GM19324 (cell line): ENCODE data around the gene AFF3.
"Not testable (repeated sequence)": the region's sequence is repeated elsewhere in the genome, so short reads cannot be mapped to it uniquely, and the experiment has no call there.

Experiments used
- ATAC-seq: cut with Tn5 transposase; IDR thresholded peaks from one replicate; pipeline ENCODE4 v1.9.1; 2021; ENCODE audit warnings: mild to moderate bottlenecking, moderate library complexity; ENCODE audit not compliant: unreplicated experiment, low FRiP score

Gene AFF3

DNA sequence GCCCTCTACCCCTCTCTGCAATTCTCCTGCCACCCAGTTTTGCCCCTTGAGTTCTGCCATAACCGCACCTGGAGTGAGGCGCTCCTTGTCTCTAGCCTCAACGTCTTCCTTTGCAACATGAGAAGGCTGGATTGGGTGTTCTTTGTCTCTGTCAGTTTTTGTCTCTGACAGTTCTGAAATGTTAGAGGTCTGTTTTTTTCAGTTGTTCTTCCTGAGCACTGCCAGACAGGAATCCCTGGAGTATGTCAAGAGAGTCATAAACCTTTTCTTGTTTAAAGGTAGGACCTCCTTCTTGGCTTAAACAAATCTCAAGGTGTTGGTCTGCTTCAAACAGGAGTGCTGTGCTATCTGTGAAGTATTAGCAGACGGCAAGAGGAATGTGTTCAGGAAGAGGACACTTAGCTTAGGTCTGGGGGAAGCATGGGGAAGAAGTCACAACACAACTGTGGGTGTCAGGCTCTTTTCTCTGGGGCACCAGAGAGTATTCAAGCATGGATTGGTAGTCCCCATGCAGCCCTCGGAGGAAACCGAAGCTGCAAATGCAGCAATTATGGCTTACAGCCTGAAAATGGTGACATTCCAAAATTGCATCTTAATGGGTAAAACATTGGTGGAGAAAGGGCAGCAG, 32.3 kb downstream of the AFF3 start:
- no peak for ATAC-seq

DNA sequence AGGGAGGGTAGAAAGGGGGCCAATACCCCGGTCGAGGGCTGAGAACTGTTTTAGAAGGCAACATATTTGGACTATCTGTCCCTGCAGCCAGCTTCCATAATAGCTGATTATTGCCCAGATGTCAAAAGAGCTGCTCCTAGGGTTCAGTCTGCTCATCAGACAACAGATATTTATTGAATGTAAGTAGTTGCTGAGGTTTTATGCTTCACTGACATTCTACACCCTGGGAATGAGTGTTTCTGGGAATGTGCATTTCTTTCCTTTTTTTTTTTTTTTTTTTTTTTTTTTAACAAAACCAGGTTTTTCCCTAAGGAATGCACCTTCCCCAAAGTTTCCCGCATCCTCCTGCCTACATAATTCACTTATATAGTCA, 33.8 kb downstream of the AFF3 start:
- not testable (repeated sequence) for ATAC-seq

DNA sequence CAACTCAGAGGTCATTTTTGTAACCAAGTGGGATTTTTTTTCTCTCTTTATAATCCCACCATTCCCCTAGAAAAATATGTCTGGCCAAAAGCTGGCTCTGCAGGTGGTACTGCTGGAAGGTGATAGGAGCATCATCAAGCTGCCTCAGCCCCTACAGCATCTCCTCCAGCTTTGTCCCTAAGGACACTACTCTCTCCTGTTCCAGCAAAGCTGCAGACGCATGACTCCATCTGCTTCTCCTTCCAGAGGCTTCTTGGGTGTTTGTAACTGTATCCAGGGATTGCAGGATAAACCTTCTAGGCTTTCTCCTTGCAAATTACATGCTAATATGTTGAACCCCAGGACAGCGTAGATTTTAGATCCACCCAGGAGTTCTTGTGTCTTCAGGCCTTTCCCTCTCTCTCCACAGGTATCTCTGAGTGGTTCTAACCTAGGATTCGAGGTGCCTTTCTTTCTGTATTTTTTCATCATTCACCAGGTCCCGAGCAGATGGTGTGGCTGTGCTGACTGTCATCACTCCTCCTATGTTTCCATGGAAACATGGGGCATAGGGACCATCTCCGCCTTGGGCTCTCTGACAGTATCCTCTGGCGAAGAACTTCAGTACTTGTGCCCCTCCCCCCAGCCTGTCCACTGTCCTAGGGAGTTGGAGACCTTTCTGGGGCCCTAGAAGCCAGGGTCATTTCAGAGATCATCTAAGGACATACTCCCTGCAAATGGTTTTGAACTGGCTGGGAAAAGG, 34.3 kb downstream of the AFF3 start:
- ATAC-seq, result no peak

DNA sequence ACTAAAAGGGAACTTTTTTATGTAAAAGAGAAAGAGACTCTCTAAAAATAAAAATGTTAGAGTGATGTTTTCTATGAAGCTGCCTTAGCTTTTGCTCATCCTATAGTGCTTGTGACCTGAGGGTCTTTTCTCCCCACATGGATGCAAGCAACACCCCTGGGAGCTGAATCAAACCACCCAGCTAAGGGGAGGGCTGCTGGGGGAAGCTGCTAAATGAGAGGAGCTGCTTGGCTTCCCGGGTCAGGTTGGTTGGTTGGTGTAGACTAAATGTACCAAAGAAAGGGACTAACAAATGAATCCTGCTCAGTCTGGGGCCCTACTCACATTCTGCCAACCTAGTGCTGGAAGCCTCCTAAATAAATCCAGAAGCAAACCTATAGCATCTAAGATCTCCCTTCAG, 35.0 kb downstream of the AFF3 start:
- no peak for ATAC-seq

DNA sequence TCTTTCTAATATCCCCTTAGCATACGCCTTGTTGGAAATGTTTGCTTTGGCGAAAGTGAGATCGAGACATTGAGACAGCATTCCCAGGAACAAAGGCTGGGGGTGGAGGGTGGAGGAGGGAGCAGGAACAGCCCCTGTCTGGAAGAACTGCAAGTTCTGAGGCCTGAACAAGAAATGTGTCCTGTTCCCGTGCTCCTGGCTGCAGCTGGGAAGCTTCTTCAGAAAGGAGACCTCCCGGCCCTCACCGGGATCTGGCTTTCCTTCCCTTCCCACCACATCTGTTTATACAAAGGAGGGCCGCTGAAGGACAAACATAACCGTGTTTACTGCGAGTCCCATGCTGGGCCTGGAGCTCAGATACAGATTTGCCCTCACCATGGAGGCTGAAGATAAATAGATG, 35.9 kb downstream of the AFF3 start:
- ATAC-seq, result no peak

DNA sequence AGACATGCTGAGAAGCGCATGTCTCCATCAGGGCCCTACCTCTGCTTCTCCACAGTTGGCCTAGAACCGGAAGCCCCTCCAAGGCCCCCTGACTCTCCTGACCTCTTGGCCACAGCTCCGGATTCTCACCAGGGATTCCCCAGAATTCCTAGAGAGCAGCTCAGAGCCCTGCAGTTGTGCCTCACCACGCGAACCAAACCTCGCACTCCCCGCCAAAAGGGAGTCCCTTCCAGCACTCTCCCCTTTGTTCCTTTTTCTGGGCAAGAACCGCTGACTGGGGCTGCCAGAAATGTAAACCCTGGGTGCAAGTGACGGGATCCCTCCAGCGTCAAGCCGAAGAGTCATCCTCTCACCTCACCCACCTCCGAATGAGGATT, 36.7 kb downstream of the AFF3 start:
- no peak for ATAC-seq

DNA sequence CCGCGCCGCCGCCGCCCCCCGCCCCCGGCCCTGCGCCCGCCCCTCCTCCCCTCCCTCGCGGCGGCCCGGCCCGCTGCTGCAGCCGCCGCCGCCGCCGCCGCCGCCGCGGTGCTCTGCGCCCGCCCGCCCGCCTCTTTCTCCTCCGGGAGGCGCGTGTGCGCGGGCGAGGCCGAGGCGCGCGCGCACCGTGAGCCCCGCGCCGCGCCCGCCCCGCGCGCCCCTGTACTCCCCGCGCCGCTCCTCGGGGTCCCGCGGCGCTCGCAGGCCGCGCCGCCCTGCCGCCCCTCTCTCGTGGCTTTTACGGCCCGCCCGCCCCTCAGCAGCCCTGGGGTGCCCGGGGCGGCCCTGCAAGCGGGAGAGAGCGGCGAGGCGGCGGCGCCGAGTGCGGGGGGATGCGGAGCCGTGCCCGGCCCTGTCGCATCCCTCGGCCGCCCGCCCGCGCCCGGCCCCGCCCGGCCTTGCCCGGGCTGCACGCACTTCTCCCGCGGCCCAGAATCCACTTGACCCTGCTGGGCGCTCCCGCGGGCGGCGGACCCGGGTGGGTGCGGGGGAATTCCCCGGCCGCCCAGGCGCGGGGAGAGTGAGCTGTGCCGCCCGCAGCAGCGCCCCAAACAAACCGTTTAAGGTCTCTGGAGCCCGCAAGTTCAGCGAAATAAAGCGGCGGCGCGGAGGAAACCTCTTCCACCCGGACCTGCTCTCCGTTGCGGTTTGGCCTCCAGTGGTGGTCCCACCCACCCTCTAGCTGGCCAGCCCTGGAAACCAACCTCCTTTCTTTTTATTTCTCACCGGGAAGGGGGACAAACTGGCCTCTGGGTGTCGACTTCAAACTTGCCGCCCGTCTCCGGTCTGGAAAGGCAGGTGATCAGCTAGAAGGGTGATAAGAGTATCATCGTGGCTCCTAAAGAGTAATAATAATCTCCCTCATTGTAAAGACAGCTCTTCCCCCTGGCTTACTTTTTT, 37.4 kb downstream of the AFF3 start:
- no peak for ATAC-seq

DNA sequence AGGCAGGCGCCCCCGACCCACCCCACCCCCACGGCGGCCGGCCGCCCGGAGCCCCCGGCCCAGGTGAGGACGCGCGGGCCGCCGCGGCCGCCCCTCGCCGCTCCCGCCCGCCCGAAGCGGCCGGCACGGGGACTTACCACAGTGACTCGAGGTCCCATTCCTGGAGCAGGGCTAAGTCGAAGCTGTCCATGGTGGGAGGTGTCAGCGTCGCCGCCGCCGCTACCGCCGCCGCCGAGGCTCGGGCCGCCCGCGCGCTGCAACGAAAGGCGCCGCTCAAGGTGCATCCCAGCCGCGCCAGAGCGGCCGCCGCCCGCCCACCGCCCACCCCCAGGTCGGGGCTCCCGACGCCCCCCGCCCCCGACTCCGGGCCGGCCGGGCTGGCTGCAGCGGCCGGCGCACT, 38.1 kb downstream of the AFF3 start:
- not testable (repeated sequence) for ATAC-seq

DNA sequence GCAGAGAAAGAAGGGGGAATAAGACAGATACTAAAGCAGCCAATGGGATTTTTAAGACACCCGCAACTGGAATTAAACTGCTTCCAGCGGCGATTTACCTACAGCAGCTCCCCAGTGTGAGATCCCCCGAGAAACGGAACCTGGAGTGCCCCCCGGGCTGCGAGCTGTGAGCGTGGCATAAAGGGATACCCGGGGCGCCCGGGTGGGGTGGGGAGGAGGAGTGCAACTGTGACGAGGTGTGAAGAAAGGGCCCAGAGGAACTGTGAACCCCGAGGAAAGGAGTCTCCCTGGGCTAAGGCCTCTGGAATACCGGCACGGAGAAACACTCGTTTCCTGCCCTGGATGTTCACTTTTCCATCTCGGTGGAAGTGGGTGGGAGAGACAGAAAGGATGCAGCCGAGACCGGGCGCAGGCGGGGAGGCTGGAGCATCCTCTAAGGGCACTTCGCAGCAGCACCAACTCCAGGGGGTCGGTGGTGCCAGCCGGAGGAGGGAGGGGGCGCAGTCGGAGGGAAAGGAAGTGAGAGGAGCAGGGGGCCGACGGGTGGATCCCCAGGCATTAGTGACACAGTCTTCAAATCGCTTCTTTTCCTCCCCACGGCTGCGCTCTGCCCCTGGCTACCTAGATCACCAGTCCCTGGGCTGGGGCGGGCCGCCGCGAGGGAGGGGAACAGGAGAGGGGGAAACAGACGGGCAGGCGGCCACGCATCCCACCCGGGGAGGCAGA, 38.7 kb downstream of the AFF3 start:
- not testable (repeated sequence) for ATAC-seq

DNA sequence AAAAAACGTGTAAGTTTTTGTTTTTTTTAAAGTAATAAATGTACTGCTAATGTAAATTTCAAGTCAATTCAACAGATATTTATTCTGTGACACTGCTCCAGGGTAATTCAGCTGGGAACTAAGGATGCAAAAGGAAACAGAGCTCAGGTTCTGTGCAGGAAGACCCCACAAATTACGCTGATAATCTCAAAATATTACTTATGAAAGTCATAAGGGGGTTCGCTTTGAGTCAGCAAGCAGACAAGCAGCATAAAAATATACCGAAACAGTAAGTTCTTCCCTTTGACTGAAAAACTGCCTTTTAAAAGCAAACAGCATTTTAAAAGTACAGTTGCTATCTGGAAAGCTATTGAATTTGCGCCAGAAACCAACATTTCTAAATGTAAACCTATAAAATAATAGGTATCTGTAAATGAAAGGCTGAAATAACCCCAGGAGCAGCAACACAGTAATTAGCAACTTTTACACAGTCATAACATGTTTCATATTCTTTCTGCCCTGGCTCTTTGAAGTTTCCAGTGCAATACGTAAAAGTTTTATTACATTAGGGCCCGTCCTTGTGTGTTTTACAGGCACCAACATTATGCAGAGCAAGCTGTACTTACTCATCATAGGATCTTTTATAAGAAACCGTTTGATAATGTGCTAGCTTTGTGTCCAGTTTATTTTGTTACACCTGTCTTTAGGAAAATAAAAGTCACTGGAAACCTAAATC, 39.8 kb downstream of the AFF3 start:
- ATAC-seq, result not testable (repeated sequence)

DNA sequence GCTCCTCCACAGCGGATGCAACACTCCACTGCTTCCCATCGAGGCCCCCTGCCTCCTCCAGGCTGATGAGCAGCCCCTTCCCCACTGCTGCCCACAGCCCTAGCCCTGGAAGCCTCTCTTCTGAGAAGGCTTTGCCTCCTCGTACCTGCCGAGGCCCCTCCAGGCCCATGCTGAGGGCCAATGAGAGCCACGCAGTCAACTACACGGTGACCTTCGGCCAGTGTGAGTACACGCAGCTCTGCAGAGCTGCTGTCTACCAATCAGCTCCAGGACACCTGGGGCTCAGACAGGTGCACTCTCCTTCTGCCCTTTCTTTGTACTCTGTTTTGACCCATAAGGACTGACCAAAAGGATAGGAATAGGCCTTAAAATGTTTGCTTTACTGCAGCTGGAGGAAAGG, 43.5 kb downstream of the AFF3 start:
- ATAC-seq, result not testable (repeated sequence)

DNA sequence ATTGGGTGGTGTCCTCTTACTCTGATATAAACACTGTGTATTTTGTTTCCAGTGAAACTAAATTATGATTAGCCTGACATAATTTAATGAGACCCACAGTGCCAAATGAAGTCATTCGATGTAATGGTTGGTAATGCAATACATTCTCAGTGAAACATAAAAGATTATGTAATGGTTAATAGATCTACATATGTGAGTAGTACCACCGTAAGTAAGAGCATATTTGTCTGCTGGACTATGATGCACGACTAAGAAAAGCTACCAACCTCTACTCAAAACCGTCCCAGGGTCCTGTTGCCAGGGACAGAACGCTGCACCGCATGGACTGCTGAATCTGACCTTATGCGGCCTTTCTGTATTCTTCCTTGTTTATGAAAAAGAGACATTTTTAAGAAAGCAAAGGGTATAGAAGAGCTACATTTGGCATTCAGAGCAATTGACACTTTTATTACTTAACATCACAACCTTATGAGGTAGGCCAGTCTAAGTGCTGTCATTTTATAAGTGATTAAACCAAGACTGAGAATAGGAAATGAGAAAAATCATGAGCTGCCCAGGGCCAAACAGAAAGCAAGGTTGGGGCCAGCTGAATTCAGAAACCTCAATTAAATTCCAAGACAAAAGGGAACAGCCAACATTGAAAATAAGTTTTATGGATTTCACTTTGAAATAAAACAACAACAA, 44.6 kb downstream of the AFF3 start:
- not testable (repeated sequence) for ATAC-seq

DNA sequence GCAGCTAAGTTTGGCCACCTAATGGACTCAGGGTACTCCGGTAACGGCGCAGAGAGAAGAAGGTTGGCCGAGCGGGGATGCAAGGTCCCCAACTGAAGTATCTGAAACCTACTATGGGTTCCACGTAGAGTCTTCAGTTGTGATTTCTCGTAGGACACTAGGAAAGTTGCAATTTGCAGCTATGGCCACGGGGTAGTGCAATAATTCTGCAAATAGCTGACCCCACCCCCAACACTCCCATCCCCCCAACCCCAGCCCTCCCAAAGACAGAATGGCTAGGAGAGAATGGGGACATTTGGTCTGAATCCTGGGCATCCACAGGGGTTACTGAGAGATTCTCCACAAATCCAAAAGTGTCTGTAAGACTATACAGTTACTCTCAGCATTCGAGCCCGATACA, 46.5 kb downstream of the AFF3 start:
- not testable (repeated sequence) for ATAC-seq

DNA sequence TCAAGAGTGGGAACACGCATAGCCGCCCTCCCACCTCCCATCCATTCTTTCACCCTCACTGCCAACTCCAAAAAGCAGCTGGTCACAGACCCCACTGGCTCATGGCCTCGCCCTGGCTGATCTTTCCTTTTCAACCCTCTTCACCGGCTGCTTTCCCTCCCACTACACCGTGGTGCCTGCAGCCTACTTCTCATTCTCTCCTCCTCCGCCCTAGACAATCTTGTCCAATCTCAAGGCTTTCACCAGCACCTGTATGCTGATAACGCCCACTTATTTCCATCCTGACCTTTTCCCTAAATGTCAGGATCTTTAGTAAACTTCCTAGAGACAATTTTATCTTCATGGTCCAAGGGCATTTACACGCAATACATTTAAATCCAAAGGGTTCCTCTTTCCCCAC, 50.6 kb downstream of the AFF3 start:
- not testable (repeated sequence) for ATAC-seq

DNA sequence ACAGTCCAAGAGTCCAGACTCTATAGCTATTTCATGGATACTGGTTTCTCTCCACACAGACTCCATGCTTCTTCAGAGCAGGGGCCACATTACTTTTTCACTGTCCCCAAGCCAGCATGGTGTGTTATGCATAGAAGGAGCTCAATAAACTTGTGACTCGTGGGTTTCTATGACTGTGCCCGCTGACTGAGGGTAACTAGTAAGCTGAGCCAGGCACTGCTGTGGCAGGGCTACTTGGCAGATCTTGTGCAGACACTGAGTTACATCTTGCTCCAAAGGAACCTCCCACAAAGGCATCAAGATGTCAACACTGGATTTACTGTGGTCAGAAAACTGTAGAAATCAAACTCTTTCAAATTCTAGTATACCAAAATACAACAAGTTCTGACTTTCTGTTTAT, 56.6 kb downstream of the AFF3 start:
- ATAC-seq, result not testable (repeated sequence)

DNA sequence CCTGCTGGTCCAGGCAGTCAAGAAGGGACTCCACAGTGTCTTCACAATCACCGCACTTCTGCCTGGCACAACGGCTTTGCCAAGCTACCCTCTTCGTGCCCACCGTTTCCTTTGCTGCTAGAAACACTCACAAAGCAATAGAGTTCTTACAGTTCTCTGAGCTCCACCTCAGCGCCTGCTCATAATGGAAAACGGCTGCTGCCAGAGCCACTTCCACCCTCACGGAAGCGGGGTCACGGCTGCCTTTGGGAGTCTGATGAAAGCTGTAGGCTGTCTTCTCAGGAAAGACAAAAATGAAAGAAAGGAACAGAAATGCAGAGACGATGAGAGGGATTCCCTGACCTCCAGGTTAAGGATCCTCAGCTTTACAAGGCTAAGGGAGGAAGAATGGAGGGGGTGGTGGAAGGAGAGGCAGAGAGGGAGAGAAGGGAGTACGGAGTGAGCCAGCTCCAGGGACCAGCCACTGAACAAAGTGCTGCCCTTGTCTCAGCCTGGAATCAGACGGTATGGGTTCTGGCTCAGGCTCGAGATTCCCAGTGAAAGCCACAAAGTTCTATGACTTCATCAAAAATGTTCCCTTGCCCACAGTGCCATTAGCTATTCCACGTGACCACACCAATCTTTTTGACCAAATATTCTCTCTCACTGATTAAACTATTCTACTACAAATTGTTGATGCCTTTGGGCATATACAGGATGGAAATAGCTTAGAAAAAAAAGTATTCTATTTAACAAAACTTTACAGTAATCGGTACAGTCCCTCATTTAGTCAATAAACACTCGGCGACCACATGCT, 58.8 kb downstream of the AFF3 start:
- not testable (repeated sequence) for ATAC-seq

DNA sequence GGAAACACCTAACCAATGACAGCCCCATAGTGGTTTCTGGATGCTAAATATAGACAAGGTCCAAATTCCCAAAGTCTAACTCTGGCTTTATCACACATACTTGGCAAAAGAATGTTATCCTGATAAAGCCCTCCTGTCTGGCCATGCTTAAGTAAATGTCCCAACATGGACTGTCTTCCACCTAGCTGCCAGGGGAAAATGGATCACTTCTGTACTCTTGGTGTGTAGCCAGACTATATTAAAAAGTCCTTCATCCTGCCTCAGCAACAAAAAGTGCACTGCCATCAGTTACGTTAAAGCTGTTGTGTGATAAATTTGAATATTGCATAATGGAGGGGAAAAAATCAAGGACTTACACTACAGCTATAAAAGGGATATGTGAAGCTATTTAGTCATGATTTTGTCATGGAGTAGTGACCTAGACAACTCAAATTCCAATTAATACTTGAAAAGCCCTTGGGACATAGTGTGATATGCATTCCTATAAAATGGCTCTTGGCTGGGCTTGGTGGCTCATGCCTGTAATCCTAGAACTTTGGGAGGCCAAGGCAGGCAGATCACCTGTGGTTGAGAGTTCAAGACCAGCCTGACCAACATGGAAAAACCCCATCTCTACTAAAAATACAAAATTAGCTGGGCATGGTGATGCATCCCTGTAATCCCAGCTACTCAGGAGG, 60.0 kb downstream of the AFF3 start:
- ATAC-seq, result not testable (repeated sequence)

DNA sequence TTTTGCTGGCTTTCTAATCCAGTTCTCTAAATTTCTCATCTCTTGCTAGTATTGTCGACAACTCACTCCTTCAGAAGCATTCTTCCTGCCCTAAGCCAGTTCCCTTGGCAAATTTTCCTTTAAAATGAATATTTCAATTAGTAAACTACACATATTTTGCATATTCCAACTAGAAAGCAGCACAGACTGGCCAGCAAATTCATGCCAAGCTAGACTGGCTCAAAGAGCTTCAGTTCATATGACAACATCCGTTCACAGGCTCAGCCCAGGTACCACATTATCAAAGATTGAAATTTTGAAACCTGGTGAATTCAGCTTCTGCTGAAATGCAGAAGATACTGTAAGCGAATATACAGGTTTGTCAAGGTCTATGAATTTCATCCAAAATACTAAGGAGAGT, 64.5 kb downstream of the AFF3 start:
- ATAC-seq, result no peak
